HG02759 (cell line): ENCODE data around the gene SMAD6.

Experiments
- ATAC-seq: cut with Tn5 transposase; IDR thresholded peaks from one replicate; pipeline ENCODE4 v1.9.1; 2021; ENCODE audit warnings: mild to moderate bottlenecking, moderate library complexity; ENCODE audit not compliant: unreplicated experiment

SMAD6 gene

DNA sequence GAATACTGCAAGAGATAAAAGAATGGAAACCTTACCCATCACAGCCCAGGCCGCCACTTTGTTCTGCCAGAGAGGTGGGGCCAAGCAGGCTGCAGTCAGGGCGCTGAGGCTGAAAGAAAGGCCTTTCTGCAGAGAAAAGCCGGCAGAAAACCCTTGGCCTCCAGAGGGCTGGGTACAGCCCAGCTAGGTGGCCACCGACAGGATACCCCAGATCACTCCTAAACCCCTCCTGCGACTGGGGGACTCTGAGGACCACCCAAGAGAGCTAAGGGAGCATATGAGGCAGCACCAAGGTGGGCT is 69.3 kb downstream of the SMAD6 start:
- ATAC-seq: no peak

- ATAC-seq: no peak
Measured at GRCh38 chr15:66772604-66773128, 70.6 kb downstream of the SMAD6 start.

DNA sequence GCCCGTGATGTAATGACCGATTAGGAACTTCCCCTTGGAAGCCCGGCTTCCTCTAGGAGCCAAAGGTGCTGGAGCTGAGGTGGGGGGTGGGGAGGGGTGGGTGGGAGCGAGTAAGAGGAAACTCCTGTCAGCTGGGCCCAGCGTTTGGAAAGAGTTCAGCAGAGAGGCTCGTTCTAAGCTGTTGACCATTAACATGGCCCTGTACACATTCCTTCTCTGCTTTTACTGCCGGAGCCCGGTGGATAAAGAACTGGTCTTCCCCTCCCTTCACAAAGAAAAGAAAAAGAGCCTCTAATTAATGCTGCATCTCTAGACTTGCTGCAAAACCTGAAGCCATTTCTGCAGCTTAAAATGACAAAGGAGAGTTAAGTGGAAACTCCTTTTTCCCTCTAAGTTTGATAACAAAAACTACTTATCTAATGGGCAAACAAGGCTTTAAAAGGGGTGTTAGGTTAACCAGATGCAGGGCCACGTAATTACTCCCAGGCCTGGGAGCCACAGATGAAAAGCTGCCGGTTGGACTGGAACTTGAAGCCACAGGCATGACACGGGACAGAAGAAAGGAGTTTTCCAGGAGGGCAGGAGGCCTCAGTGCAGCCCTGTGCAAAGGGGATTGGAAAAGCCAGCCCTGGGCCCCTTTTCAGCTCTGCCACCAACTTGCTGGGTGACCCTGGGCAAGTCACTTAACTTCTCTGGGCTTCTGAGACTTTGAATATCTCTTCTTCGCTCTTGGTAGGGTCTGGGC is 71.3 kb downstream of the SMAD6 start:
- no peak for ATAC-seq

- ATAC-seq: peak; percentile 67
Measured at GRCh38 chr15:66774001-66774814, 72.2 kb downstream of the SMAD6 start.

GRCh38 chr15:66775127-66776105 is 73.4 kb downstream of the SMAD6 start:
- ATAC-seq: no peak

DNA sequence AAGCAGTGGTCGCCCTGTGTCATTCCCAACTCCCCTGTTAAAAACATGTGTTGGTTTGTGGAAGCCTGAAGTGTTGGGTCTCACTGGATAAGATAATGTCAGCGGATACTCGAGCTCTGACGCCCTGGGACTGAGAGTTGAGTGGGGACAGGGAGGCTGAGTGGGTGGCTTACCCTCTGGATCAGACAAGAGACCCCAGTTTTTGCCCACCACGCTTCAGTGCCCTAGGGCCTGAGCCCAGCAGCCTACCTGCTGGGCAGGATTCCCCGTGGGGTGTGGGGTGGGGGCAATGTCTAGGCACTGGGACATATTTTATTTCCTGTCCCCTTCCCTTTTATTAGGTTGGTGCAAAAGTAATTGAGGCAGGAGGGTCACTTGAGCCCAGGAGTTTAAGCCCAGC is 75.0 kb downstream of the SMAD6 start:
- ATAC-seq: no peak

DNA sequence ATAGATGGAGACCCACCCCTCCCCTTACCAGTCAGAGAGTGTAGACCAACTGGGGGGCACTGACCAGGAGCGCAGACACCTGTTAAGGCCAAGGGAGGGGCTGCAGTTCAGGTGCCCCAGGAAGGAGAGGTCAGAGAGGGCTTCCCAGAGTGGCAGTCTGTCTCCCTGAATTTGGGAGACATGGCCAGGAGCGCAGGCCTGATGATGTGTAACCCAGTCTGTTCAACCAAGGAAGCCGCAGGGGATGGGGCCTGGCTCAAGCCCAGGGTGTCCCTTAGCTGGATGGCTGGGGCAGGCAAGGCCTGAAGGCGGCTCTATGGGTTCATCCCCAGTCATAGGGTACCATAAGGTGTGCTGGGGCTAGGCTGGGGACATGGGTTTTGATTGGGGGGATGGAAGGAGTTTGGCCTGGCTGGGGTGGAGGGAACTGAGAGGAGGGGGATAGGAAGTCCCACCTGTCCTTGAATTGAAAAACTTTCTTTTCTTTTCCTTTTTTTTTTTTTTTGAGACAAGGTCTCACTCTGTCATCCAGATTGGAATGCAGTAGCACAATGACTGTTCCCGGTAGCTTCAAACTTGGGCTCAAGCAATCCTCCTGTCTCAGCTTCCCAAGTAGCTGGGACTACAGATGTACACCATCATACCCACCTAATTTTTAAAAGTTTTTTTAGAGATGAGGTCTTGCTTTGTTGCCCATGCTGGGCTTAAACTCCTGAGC is 75.7 kb downstream of the SMAD6 start:
- no peak for ATAC-seq

- no peak for ATAC-seq
Measured at GRCh38 chr15:66778314-66778665, 76.3 kb downstream of the SMAD6 start.

GRCh38 chr15:66778716-66779115 is 76.7 kb downstream of the SMAD6 start:
- ATAC-seq: no peak

- ATAC-seq: no peak
Measured at GRCh38 chr15:66779331-66780009, 77.4 kb downstream of the SMAD6 start.

GRCh38 chr15:66780172-66780972 is 78.3 kb downstream of the SMAD6 start:
- no peak for ATAC-seq

DNA sequence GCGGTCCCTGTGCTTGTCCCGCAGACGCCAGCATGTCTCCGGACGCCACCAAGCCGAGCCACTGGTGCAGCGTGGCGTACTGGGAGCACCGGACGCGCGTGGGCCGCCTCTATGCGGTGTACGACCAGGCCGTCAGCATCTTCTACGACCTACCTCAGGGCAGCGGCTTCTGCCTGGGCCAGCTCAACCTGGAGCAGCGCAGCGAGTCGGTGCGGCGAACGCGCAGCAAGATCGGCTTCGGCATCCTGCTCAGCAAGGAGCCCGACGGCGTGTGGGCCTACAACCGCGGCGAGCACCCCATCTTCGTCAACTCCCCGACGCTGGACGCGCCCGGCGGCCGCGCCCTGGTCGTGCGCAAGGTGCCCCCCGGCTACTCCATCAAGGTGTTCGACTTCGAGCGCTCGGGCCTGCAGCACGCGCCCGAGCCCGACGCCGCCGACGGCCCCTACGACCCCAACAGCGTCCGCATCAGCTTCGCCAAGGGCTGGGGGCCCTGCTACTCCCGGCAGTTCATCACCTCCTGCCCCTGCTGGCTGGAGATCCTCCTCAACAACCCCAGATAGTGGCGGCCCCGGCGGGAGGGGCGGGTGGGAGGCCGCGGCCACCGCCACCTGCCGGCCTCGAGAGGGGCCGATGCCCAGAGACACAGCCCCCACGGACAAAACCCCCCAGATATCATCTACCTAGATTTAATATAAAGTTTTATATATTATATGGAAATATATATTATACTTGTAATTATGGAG is 79.1 kb downstream of the SMAD6 start:
- ATAC-seq: no peak

DNA sequence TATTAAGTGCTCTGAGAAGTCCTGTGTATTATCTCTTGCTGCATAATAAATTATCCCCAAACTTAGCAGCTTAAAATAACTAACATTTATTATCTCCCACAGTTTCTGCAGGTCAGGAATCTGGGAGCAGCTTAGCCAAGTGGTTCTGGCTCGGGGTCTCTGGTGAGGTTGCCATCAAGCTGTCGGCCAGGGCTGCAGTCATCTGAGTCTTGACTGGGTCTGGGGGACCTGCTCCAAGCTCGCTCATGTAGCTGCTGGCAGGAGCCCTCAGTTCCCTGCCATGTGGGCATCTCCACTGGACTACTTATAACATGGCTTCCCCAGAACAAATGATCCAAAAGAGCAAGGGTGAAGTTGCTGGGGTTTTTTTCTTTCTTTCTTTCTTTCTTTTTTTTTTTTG is 80.7 kb downstream of the SMAD6 start:
- no peak for ATAC-seq

DNA sequence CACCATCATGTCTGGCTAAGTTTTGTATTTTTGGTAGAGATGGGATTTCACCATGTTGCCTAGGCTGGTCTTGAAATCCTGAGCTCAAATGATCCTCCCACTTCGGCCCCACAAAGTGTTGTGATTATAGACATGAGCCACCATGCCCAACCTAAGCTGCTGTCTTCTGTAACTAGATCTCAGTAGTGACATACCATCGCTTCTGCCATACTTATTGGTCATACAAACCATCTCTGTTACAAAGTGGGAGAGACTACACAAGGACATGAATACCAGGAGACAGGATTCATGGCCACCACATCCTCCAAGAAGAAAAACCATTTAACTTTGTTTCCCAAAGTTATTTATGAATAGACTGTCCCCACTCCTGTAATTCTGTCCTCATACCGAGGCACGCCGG is 81.3 kb downstream of the SMAD6 start:
- ATAC-seq: no peak

DNA sequence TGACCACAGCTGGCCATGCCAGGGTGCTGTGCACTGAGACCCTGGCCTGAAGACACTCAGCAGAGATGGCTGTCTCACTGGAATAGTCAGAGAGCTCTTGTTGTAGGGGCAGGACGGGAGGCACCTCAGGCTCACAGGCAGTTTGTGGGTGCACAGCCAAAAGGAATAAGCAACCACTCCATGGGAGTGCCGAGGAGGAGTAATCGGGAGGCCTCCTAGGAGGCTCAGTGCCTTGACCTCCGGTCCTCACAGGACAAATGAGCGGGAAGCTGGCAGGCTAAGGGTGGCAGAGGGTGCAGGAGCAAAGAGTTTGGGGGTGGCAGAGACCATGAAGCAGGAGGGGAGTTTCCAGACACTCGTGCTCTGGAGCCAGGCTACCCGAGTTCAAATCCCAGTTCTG is 81.7 kb downstream of the SMAD6 start:
- ATAC-seq: no peak

DNA sequence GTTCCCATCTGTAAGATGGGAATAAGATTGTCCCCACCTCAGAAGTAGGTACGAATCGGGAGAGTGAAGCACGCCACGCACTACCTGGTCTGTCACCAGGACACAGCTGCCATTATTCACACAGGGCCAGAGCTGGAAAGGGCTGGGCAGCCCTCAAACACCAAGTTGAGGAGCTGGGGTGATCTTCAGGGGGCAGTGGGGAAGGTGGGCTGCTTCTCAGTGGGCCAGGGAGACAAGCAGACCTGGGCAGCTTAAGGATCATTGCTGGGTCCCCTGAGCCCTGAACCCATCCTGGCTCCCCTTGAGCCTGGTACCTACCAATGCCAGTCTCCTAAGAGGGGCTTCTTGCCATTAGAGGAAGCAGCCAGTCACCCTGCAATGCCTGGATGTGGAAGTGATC is 82.1 kb downstream of the SMAD6 start:
- ATAC-seq: no peak

- ATAC-seq: no peak
Measured at GRCh38 chr15:66785637-66786036, 83.6 kb downstream of the SMAD6 start.

GRCh38 chr15:66786222-66786621 is 84.2 kb downstream of the SMAD6 start:
- no peak for ATAC-seq
